ENCODE results near the gene CCNF.
"Not testable (repeated sequence)": the region's sequence is repeated elsewhere in the genome, so short reads cannot be mapped to it uniquely, and the experiment has no call there.

Gene CCNF

DNA sequence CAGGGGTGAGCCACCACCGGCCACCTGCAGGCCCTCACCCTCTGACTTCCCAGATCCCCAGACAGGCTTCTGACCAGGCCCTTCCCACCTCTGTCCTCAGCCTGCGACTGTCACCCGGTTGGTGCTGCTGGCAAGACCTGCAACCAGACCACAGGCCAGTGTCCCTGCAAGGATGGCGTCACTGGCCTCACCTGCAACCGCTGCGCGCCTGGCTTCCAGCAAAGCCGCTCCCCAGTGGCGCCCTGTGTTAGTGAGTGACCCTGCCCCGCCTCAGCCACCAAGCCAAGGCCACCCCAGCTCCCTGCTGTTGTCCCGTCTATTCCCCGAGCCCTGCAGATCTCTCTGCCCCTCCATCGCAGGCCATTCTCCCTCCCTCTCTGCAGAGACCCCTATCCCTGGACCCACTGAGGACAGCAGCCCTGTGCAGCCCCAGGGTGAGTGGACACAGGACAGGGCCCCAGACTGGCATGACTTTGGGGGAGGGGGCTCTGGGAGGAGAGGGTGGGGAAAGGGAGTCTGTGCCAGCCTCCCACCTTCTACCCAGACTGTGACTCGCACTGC lies 43.7 kb downstream of the CCNF start:
- DNase-seq, result no peak

DNA sequence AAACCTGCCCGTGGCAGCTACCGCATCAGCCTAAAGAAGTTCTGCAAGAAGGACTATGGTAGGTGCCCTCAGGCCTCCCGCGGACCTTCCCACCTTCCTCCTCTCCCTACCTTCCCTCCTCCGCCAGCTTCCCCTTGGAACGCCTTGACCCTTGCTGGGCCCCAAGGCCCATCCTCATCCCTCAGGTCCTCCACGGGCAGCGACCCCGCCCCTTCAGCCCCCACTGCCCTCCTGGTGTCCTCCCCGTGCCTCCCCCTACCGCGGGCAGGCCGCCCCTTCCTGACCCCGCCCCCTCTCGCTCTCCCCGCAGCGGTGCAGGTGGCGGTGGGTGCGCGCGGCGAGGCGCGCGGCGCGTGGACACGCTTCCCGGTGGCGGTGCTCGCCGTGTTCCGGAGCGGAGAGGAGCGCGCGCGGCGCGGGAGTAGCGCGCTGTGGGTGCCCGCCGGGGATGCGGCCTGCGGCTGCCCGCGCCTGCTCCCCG lies 44.2 kb downstream of the CCNF start:
- no peak for DNase-seq

DNA sequence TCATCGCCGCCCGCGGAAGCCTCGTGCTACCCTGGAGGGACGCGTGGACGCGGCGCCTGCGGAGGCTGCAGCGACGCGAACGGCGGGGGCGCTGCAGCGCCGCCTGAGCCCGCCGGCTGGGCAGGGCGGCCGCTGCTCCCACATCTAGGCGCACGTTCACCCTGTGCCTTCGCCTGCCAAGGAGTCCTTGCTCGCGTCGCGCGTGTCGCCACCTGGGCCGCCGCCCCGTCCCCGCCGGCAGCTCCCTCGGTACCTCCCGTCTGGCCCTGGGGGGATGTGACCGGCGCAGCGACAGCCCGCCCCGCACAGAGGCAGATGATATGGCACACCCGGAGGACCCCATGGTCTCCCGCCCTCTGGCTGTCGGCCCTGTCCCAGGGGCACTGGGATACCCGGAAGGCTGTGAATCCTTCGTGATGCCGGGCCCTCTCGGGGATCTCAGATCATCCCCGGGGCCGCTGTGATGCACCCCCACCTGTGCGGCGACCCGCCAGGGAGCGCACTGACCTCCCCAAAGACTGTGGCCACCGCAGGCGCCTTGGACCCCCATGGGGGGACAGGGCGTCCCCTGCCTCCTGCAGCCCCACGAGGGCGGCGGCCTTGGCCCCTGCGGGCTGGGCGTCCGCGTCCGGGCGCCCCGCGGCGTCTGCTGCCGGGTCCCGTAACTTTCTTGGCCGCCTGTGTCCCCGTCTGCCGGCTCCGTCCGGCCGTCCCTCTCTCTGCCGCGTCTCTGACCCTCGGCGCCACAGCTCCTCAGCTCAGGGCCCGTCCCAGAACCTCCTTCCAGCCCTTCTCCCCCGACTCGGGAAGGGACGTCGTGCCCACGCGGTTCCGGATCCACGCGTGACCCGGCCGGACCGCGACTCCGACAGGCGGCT lies 45.0 kb downstream of the CCNF start:
- peak; percentile 25 to 64 (median 53) for DNase-seq

DNA sequence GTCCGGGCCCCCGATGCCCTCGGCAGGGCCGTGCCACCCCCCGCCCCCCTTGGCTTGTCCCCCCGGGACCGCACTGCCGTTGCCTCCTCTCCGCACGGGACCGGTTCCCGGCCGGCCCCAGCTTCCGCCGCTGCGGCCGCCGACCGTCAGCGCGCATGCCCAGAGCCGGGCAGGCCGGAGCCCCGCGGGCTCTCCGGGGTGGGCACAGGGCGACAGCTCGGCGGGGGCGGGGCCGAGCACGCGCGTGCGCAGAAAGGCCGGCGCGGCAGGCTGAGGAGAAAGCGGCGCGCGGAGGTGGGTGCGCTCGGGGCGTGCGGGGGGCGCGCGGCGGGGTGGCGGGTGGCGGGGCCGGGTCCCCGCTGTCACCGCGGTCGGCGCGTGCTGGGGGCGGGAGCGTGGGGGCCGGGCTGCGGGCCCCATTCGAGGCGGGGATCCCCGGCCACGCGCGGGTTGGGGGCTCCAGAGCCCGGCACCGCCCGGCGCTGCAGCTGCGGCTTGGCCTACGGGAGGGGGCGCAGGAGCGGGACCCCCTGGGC lies 45.7 kb downstream of the CCNF start, which contains the start of gene TBC1D24:
TBC1D24 (plus strand) TSS at position 251 of the 536 bp plus-strand sequence. CDS start 21,022 bp downstream, outside the sequence.
- DNase-seq, result peak; percentile 56 to 83 (median 69)

DNA sequence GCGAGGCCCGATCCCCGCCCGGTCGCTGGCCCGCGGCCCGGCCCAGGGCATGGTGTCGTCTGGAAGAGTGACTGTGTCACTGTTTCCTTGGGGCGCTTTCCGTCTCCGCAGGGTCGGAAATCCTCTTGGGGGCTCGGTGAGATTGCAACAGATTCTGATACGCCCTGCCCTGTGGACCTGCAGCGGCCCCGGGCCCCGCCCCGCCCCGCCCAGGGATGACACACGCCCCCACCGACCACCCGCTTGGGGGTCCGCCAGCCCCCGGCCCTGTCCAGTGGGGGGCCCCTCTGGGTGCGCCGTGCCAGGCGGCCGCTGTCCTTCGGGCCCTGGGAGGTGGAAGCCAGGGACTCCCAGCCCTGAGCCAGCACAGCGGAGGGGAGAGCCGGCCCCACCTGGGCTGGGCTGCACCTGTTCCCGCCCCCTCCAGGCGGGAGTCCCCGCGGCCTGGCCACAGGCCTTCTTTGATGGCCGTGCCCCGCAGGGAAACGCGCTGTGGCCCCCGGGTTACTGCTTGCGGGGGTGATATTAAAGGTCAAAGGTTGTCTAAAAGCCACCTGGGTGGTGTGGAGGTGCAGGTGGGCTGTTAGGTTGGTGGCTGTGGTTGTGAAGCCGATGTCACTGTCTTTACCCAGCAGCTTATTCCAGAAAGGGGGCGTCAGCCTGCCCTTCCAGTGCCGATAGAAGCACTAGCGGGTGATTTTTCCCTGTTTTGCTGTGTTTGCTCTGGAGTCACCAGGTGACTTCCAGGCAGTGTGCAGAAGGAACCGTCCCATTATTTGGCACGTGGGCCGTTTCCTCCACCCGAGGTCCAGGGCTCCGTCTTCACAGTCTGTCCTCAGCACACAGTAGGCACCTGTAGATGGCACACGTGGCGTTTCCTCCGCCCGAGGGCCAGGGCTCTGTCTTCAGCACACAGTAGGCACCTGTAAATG lies 46.4 kb downstream of the CCNF start:
- DNase-seq, result peak in 1 of 5 donors; percentile 39

DNA sequence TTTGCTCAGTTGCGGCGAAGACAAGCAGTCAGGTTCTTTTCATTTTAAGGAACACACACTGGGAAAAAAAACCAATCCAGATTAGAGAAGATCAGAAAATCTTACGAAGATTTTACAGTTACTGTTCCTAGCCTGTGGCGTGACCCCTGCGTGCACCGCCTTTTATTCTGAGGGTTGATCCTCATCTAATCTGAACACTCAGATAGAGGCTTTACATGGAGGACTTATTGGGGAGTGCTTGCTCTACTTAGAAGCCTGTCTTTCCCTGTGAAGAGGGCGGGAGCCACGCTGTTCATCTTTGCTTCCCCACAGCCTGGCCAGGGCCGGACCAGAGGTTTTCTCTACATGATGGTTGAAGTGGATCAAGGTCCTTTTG lies 47.1 kb downstream of the CCNF start:
- no peak for DNase-seq

DNA sequence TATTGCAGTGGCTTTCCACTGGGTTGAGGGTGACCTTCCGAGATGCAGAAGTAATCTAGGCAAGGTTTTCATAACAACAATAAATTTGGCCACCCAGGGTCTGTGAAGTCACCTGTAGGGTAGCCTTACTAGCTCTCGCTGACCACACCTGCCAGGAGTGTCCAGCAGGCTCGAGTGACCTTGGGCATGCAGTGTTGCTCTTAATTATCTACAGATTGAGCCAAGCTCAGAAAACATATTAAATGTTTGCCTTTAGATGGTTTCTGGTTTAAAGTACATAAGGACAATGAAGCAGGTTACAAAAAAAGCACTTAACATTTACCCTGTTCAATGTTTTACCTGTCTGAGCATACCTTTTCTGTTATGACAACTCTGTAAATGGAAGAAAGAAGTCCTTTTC lies 47.5 kb downstream of the CCNF start:
- DNase-seq, result no peak

DNA sequence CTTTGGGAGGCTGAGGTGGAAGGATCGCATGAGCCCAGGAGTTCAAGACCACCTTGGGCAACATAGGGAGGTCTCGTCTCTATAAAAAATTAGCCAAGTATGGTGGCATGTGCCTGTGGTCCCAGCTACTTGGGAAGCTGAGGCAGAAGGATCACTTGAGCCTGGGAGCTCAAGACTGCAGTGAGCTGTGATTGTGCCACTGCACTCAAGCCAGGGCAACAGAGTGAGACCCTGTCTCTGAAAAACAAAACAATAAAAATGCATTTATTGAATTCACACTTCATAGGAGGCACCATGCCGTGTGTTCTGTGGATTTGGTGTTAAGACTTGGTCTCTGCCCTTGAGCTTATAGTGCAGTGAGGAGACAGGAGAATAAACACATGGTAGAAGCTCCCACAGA lies 48.1 kb downstream of the CCNF start:
- no peak for DNase-seq

DNA sequence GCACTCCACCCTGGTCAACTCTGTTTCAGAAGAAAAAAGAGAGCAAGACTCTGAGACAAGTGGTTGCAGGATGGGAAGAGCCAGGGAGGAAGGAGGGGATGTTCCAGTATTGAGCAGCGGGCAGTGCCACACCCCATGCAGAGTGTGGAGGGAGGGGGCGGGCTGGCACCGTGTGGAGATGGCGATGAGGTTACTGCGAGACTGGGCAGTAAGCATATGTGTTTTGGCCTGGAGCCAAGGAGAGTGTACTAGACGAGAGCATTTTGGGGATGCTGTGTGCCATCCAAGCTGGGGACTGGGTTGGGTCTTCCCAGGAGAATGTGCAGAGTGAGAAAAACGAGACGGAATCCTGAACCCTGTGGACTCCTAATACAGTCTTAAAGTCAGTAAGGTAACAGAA lies 49.0 kb downstream of the CCNF start:
- no peak for DNase-seq

DNA sequence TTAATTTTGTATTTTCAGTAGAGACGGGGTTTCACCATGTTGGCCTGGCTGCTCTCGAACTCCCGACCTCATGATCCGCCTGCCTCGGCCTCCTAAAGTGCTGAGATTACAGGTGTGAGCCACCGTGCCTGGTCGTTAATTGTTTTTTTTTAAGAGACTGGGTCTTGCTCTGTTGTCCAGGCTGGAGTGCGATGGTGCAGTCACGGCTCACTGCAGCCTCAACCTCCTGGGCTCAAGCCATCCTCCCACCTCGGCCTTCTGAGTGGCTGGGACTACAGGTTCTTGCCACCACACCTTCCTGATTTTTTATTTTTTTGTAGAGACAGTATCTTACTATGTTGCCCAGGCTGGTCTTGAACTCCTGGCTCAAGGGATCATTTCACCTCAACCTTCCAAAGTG lies 50.7 kb downstream of the CCNF start:
- not testable (repeated sequence) for DNase-seq

DNA sequence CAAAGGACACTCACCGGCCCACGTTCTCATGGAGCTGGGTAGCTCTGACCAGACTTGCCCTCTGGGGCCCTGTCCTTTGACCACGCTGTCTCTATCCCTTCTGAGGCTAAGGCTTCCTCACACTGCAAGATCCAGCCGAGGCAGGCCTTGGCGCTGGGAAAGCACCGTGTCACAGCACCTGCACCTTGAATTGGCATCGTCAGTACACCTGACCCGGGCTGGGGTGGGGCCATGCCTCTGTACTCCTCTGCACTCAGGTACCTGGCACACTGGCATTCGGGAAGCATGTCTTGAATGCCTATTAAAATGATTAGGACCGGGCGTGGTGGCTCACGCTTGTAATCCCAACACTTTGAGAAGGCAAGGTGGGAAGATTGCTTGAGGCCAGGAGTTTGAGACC lies 51.7 kb downstream of the CCNF start:
- DNase-seq, result no peak

DNA sequence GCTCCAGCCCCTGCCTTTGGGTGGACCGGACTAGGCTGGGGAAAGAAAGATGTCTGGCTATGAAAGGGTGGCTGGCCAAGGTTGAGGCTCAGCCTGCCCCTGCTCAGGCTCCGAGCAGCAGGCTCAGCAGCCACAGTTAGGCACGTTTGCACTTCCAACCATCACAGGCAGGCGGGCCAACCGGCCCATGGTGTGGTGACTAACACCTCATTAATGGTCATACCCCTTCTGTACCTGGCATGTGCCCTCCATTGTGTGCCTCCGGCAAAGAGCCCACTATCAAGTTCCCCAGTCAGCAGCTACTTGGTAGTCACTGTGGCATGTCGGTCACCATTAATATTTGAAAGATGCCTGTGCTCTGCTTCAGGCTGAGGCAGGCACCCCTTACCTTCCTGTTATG lies 52.4 kb downstream of the CCNF start:
- DNase-seq, result no peak

DNA sequence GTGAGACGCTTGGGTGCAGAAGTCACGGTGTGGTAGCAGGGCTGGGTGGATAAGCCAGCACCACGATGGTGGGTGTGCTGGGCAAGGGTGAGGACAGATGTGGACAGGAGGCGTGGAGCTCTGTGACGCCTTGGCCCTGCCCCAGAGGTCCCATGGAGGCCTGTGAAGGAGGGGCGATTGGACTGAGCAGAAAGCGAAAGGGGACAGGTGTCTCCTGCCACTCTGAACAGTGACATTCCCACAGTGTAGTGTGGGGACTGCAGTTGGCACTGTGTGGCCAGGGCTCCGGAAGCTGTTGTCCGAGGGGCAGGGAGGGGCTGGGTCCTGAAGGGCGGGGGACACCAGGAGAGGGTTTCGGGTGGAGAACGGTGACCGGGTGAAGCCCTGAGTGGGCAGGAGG lies 53.0 kb downstream of the CCNF start:
- DNase-seq, result no peak

DNA sequence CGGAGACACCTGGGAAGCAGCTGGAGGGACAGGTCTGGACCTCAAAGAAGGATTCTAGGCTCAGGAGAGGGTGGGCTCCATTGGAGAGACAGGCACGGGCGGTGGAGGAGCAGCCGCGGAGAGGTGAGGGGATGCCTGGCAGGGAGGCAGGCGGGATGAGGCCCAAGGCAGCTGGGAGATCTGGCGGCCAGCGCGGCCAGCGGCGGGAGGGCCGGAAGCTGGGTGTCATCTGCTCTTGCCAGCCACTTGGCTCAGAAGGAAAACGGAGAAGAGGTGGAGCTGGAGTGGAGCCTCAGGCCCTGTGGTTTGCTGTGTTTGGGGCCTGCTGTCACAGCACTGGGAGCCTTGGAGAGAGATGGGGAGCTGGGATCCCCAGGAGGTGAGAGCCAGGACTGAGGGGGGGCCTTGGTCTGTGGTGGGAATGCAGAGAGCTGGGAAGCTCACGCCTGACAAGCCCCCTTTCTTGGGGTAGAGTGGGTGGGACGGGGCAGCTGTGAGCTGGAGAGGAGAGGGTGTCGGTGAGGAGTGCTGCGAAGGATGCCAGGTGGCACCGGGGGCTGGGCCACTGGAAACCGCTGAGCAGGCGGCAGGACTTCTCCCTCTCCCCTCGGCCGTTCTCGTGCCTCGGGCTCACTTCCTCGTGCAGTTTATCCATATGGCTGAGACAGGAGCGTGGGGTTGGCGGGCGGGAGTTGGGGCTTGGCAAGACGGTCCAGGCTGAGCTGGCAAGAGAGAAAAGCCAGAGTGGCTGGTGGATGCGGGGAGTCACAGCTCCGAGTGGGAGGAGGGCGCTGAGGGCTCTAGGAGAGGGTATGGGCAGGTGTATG lies 53.7 kb downstream of the CCNF start:
- no peak for DNase-seq

DNA sequence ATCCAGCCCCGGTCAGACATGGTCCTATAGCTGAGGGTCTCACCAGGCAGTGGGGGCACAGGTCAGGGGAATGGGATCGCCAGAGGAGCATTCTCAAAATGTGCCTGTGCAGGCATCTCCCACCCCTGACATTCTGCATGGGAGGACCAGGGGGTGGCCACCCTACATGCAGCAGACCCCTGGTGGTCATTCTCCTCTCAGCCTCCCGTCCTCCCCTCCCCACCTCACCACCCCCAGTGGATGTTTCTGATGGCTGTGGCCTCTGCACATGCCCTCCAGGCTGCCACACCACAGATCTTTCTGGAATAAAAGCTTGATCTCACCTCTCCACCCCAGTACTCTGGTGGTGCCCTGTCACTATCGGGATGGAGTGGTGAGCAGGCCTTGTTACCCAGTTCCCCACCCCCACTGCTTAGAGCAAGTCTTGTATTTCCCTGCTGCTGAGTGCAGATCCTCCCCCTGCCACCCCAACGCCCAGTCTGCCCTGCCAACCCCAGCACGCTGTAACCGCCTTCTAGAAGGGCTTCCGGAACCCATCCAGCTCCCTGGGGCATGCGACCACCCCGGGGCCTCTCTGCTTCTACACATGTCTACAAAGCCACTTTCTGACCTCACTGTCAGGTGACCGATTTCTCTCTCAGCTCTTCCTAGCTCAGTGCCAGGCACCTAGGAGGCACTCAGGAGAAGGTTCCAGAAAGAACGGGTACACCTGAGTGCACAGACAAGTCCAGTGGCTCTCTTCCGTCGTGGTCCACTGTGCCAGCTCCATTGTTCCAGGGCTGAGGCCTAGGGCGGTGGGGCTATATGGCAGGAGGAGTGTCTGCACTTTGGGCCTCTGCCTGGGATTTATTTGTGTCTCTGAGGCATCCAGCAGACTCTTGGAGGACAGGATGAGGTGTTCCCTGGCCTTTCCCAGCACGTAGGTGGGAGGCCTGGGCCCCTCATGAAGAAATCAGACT lies 55.0 kb downstream of the CCNF start:
- no peak for DNase-seq

DNA sequence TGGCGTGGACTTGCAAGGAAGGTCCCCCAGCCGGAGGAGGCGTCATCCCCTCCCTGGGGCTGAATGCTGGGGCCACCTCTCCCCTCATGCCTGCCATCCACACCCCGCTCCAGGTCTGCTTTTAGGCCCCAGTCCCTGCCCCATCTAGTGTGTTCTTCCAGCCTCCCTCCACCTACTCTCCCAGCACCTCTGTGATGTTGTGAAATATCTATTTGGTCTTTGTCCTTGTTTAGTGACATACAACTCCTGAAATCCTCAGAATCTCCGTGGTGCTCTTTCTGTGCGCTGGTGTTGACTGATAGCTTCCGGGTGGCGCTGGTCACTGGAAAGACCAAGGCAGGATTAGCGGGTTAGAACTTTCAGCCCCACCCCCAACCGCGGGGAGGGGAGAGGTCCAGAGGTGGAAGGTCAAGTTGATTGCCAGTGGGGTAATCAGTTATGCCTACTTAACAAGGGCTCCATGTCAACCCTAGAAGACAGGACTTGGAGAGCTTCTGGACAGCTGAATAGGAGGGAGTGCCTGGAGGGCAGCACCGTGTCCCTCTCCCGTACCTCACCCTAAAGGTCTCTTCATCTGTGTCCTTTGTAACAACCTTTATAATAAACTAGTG lies 55.8 kb downstream of the CCNF start:
- no peak for DNase-seq

DNA sequence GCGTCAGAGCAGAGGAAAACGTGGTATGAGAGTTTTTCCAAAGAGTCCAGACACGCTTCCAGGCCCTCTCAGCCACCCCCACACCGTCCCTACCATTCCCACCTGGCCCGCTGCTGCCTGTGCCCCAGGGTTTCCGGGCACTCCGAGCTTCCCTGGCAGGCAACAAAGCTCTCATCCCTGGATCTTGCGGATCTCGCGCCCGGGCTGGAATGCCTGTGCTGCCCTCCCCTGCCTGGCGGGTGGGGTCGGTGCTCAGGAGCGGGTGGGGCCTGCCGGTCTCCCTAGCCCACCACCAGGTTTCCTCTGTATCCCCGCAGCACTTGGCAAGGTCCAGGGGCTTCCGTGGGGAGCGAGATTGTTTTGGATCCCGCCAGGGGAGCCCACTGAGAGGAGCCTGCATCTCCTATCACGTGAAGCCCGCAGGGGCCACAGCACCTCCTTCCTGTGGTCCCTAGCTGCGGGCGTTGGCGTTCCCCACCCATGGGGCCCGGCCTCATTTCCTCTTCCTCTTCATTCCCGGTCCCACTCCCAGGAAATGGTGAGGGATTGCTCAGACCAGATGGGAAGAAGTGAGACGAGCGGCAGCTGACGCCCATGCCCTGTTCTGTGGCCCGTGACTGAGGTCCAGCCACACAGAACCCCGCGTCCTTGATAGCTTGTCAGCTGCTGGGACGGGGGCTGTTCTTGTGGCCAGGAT lies 56.7 kb downstream of the CCNF start:
- no peak for DNase-seq

DNA sequence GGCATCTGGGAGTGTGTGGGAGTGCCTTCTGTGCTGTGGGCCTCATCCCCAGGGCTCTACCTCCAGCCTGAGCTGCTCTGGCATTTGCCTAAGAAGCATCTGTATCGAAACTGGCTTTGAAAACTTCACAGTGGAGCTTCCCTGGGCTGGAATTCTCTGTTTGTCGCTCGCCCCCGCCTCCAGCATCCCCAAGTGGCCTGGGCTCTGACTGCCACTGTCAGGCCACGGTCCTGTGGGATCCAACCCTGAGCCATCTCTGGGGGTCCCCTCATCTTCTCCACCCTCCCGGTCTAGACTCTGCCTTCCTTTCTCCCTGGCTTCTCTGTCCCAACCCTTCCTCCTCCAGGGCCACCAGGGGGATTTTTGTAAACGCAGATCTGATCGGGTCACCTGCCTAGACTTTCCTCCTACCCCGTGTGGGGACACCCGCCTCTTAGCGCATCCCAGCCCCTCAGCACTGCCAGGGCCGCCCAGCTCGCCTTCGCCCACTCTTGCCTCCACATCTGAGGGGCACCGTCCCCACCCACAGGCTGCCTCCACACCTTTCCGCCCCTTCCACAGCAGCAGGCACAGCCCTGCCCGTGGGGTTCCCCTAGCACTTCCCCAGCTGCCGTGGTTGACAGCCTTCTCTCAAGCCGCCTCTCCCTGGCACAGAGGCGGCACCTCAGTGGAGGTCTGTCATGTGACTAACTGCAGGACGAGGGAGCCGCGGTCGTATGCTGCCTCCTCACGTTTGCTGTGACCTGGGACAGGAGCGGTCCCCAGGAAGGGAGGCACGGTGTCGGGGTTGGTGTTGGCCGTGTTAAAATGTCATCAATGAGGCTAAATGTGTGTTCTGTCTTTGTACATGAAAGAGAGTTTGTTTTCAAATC lies 57.6 kb downstream of the CCNF start:
- peak; percentile 59 to 77 (median 73) for DNase-seq

DNA sequence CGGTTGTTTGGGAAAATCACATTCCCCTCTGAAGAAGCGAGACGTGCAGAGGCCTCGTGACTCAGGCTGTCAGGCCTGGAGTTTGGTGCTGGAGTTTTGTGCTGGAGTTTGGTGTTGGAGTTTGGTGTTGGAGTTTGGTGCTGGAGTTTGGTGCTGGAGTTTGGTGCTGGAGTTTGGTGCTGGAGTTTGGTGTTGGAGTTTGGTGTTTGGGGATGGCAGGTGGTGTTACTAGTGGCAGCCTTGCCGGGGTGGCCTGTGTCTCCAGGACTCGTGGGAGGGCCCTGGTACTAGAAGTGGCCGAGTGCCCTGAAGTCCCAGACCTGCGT lies 58.2 kb downstream of the CCNF start:
- DNase-seq, result no peak

Data from T-helper 1 cell (primary cell).